ENCODE data around the gene PAPOLA. TPM values are rescaled to one million over a fixed set of nuclear protein-coding genes. Genes with fewer than 3 reads are reported as not detected.

Gene PAPOLA
- total and polyA plus RNA-seq, 9 of the 15 experiments (the other 6 are each of a cell fraction or from before 2014, with no cell fraction given), result 51.1 to 199 (median 95.8) TPM

DNA sequence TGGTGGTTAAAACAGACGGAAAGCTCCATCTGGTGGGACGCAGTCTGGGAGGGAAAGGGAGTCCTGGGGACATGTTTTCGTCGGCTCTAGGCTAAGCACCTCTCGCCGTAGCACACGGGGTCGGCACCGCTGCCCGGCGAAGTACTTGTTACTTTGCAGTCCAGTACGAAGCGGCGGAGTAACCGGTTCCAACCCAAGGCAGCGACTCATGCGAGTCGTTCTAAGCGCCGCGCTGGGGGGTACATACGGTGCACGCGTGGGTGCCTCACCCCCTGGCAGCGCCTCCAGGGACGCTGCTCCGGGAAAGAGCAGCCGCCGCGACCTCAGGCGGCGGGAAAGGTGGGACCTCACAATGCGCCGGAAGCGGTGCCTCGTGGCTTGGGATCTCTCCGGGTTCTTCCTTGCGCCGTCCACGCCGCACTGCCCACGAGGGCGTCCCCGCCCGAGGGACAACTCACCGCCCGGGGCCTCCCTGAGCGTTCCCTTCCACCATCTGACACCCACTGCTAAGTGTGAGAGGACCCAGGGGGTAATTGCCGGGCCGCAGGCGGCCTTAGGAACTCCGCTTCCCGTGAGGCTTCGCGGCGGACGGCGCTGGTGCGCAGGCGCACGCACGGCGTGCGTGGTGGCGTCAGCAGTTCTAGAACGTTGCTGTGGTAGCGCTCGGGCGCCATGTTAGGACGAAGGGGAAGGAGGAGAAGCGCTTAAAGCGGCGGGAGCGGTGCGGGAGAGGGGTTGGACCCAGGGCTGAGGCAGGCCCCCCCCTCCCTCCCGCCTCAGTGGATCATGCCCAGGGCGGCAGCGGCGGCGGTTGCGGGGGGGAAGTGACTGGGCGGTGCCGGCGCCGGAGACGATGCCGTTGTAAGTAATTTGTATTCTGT is at the start of gene PAPOLA (continued):
- TF ChIP-seq THRB (CRISPR knock-in tag; conservative IDR thresholded peaks at IDR 0.05) (no peak), POU5F1 (IDR thresholded peaks at IDR 0.05; ENCODE audit: borderline replicate concordance, low read depth, low read length, partially characterized antibody) (no peak), ZNF143 (CRISPR knock-in tag; IDR thresholded peaks at IDR 0.05) (peak; percentile 86), TFE3 (CRISPR knock-in tag; IDR thresholded peaks at IDR 0.05) (no peak), XRCC4 (IDR thresholded peaks at IDR 0.05; ENCODE audit: extremely low read depth, insufficient read depth, insufficient read length) (no peak), KDM2B (CRISPR knock-in tag; IDR thresholded peaks at IDR 0.05) (no peak)
- TF ChIP-seq, protein P1, sequence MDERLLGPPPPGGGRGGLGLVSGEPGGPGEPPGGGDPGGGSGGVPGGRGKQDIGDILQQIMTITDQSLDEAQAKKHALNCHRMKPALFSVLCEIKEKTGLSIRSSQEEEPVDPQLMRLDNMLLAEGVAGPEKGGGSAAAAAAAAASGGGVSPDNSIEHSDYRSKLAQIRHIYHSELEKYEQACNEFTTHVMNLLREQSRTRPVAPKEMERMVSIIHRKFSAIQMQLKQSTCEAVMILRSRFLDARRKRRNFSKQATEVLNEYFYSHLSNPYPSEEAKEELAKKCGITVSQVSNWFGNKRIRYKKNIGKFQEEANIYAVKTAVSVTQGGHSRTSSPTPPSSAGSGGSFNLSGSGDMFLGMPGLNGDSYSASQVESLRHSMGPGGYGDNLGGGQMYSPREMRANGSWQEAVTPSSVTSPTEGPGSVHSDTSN (CRISPR knock-in tag; IDR thresholded peaks at IDR 0.05; ENCODE audit: low read depth), result no peak
- TF ChIP-seq, protein P1 (tag; conservative IDR thresholded peaks at IDR 0.05; ENCODE audit: low read depth), result no peak
- TF ChIP-seq, protein P2, sequence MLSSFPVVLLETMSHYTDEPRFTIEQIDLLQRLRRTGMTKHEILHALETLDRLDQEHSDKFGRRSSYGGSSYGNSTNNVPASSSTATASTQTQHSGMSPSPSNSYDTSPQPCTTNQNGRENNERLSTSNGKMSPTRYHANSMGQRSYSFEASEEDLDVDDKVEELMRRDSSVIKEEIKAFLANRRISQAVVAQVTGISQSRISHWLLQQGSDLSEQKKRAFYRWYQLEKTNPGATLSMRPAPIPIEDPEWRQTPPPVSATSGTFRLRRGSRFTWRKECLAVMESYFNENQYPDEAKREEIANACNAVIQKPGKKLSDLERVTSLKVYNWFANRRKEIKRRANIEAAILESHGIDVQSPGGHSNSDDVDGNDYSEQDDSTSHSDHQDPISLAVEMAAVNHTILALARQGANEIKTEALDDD (IDR thresholded peaks at IDR 0.05), result no peak
- TF ChIP-seq, protein P3, sequence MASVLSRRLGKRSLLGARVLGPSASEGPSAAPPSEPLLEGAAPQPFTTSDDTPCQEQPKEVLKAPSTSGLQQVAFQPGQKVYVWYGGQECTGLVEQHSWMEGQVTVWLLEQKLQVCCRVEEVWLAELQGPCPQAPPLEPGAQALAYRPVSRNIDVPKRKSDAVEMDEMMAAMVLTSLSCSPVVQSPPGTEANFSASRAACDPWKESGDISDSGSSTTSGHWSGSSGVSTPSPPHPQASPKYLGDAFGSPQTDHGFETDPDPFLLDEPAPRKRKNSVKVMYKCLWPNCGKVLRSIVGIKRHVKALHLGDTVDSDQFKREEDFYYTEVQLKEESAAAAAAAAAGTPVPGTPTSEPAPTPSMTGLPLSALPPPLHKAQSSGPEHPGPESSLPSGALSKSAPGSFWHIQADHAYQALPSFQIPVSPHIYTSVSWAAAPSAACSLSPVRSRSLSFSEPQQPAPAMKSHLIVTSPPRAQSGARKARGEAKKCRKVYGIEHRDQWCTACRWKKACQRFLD (CRISPR knock-in tag; IDR thresholded peaks at IDR 0.05), result peak; percentile 44; the same call in 1 of the 2 replicates

Data from K562 (cell line).